Measurements from ENCODE around the gene PRKCE.

DNA sequence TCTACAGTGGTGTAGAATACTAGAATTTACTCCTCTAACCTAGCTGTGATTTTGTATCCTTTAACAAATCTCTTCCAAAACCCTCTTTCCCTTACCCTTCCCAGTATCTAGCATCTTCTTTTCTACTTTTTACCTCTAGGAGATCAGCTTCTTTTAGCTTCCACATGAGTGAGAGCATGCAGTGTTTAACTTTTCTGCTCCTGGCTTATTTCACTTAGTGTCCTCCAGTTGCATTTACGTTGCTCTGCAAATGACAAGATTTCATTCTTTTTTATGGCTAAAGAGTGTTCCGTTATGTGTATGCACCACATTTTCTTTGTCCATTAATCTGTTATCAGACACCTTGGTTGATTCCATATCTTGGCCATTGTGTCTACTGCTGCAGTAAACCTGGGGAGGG is 228.5 kb downstream of the PRKCE start:
- TF ChIP-seq, protein P1, sequence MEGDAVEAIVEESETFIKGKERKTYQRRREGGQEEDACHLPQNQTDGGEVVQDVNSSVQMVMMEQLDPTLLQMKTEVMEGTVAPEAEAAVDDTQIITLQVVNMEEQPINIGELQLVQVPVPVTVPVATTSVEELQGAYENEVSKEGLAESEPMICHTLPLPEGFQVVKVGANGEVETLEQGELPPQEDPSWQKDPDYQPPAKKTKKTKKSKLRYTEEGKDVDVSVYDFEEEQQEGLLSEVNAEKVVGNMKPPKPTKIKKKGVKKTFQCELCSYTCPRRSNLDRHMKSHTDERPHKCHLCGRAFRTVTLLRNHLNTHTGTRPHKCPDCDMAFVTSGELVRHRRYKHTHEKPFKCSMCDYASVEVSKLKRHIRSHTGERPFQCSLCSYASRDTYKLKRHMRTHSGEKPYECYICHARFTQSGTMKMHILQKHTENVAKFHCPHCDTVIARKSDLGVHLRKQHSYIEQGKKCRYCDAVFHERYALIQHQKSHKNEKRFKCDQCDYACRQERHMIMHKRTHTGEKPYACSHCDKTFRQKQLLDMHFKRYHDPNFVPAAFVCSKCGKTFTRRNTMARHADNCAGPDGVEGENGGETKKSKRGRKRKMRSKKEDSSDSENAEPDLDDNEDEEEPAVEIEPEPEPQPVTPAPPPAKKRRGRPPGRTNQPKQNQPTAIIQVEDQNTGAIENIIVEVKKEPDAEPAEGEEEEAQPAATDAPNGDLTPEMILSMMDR (IDR thresholded peaks at IDR 0.05), result no peak
- no peak for TF ChIP-seq POLR2A (IDR thresholded peaks at IDR 0.05)
